Measurements from ENCODE around the gene REXO4. TPM values are rescaled to one million over a fixed set of nuclear protein-coding genes. Genes with fewer than 3 reads are reported as not detected.

REXO4 gene
- total and polyA plus RNA-seq, 9 of the 15 experiments (the other 6 are each of a cell fraction or from before 2014, with no cell fraction given), result 3.4 to 72.9 (median 31.1) TPM

DNA sequence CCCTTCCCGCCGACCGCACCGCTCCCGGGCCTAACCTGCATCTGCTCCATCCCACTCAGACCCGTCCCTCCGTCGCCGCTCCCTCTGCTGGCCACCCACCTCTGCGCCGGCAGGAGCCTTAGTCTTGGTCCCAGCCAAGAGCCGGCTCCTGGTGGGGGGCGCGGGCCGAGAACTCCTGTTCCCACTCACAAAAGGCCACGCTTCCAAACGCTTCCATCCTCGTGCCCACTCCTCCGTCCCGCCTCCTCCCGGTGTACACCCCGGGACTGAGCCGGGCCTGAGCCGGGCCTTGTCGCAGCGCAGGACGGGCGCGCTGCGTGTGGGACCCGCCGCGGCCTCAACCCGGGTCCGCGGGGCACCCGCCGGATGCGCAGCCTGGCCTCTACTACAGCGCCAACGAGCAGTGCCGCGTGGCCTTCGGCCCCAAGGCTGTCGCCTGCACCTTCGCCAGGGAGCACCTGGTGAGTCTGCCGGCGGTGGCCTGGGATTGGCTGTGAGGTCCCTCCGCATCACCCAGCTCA, 11.9 kb upstream of the REXO4 start (continued):
- TF ChIP-seq, protein P1, sequence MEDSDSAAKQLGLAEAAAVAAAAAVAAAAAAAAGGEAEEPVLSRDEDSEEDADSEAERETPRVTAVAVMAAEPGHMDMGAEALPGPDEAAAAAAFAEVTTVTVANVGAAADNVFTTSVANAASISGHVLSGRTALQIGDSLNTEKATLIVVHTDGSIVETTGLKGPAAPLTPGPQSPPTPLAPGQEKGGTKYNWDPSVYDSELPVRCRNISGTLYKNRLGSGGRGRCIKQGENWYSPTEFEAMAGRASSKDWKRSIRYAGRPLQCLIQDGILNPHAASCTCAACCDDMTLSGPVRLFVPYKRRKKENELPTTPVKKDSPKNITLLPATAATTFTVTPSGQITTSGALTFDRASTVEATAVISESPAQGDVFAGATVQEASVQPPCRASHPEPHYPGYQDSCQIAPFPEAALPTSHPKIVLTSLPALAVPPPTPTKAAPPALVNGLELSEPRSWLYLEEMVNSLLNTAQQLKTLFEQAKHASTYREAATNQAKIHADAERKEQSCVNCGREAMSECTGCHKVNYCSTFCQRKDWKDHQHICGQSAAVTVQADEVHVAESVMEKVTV (CRISPR knock-in tag; IDR thresholded peaks at IDR 0.05), result no peak

GRCh38 chr9:133429214-133429613, 11.4 kb upstream of the REXO4 start:
- WGBS (ENCODE audit: insufficient coverage, low coverage, missing lambda C conversion rate), result 44% methylated on average over 9 of the region's 18 CpGs
- Histone ChIP-seq H3K9me3 (replicated peaks; ENCODE audit: control insufficient read depth, insufficient read depth, low read depth, low read length) (no peaks in the 10 kb centered on the region), H3K4me1 (replicated peaks in 1 of 2; ENCODE audit: control insufficient read depth in 2 of 2, insufficient read depth in 2 of 2, low read length in 2 of 2) (peaks cover 4 to 29% of the 10 kb centered on the region in 2 experiments; a peak in 2 of 5 replicates), H3K4me2 (ENCODE audit: insufficient read depth, low read length) (no peak overlapping the region), H3K79me2 (ENCODE audit: control insufficient read depth, insufficient read depth, low read length) (no peaks in the 10 kb centered on the region), H3K27ac (ENCODE audit: extremely low read depth, low read depth, low read length) (no peak overlapping the region), H3K27me3 (ENCODE audit: control insufficient read depth in 2 of 2, insufficient read depth in 2 of 2, low read length in 2 of 2) (peaks cover 25 to 46% of the 10 kb centered on the region in 2 experiments), H3K9ac (ENCODE audit: insufficient read depth in 1 of 2, low read depth in 2 of 2, low read length in 2 of 2) (no peak overlapping the region; a peak in 1 of 4 replicates), H3K4me3 (no peak overlapping the region), H3K36me3 (ENCODE audit: control insufficient read depth, insufficient read depth, low read length) (no peaks in the 10 kb centered on the region), H3K9me1 (ENCODE audit: control insufficient read depth, insufficient read depth, low read length) (no peaks in the 10 kb centered on the region), H2AFZ (ENCODE audit: low read depth, low read length) (no peak overlapping the region), H4K20me1 (replicated peaks; ENCODE audit: control insufficient read depth, insufficient read depth, low read length) (no peaks in the 10 kb centered on the region)
- no peak for DNase-seq (ENCODE audit: extremely low read depth in 1 of 4, low spot score in 3 of 4)
- ATAC-seq, result no peak
- FAIRE-seq, result no peak
- ChIA-PET CTCF (ENCODE audit: low intra/inter-chr PET ratio) (interaction anchor here (0.5 kb wide), 1 partner anchor 703 kb away, joined by 3 read pairs; no protein-coding TSS in a partner anchor), POLR2A (no interaction called here)
- in situ Hi-C loops (cut with MboI) (no loop called here), intact Hi-C loops (cut with micrococcal nuclease) (no loop called here)
- no peak for TF ChIP-seq ZBTB49 (CRISPR knock-in tag; IDR thresholded peaks at IDR 0.05; ENCODE audit: borderline replicate concordance)
- TF ChIP-seq MAFF (IDR thresholded peaks at IDR 0.05; ENCODE audit: low read length), result no peak
- no peak for TF ChIP-seq ZNF146 (CRISPR knock-in tag; IDR thresholded peaks at IDR 0.05; ENCODE audit: unreplicated experiment)
- no peak for TF ChIP-seq RB1 (IDR thresholded peaks at IDR 0.05; ENCODE audit: low read depth)
- no peak for TF ChIP-seq NR4A1 (CRISPR knock-in tag; IDR thresholded peaks at IDR 0.05)
- no peak for TF ChIP-seq NR4A1 (tag; IDR thresholded peaks at IDR 0.05)
- TF ChIP-seq RBM25 (IDR thresholded peaks at IDR 0.05; ENCODE audit: low read depth, low read length, severe bottlenecking), result no peak
- TF ChIP-seq ATF7 (IDR thresholded peaks at IDR 0.05), result no peak
- TF ChIP-seq, protein P2, sequence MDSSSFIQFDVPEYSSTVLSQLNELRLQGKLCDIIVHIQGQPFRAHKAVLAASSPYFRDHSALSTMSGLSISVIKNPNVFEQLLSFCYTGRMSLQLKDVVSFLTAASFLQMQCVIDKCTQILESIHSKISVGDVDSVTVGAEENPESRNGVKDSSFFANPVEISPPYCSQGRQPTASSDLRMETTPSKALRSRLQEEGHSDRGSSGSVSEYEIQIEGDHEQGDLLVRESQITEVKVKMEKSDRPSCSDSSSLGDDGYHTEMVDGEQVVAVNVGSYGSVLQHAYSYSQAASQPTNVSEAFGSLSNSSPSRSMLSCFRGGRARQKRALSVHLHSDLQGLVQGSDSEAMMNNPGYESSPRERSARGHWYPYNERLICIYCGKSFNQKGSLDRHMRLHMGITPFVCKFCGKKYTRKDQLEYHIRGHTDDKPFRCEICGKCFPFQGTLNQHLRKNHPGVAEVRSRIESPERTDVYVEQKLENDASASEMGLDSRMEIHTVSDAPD (CRISPR knock-in tag; IDR thresholded peaks at IDR 0.05), result no peak
- no peak for TF ChIP-seq POLR3G (IDR thresholded peaks at IDR 0.05; ENCODE audit: extremely low read depth, insufficient read length, insufficient replicate concordance)
- TF ChIP-seq KDM4B (IDR thresholded peaks at IDR 0.05; ENCODE audit: borderline replicate concordance in 2 of 2, low read depth in 1 of 2), result no peak
- no peak for TF ChIP-seq CCNT2 (IDR thresholded peaks at IDR 0.05; ENCODE audit: borderline replicate concordance, extremely low read depth, insufficient read length, low read depth, low read length)
- TF ChIP-seq POLR2AphosphoS5 (IDR thresholded peaks at IDR 0.05; ENCODE audit: control insufficient read depth, insufficient read depth, low read depth, low read length), result no peak
- TF ChIP-seq ZNF778 (CRISPR knock-in tag; IDR thresholded peaks at IDR 0.05), result no peak
- no peak for TF ChIP-seq SIX5 (IDR thresholded peaks at IDR 0.05; ENCODE audit: borderline replicate concordance in 1 of 2, insufficient read depth in 1 of 2, low read depth in 1 of 2, low read length in 2 of 2)
- BruUV-seq (replicated peaks), result no TSS peak
